KMS-11 (cell line): ENCODE results near the gene ACSL1.

ENCODE experiments used
- H2AFZ ChIP-seq: fragments of 200-600 bp; sonication (generic); 2 replicates; pipeline ENCODE4 v1.6.1; 2016; ENCODE audit warnings: antibody characterized with exemption, mixed run types, low read depth
- H3K27ac ChIP-seq: fragments of 200-600 bp; sonication (generic); 2 replicates; pipeline ENCODE4 v1.6.1; 2016; ENCODE audit warnings: mild to moderate bottlenecking, mixed run types
- H3K27me3 ChIP-seq: fragments of 200-600 bp; sonication (generic); 2 replicates; pipeline ENCODE4 v1.6.1; 2017; ENCODE audit warnings: mild to moderate bottlenecking, low read depth, mixed run types, moderate library complexity; ENCODE audit not compliant: insufficient read depth
- H3K36me3 ChIP-seq: fragments of 200-600 bp; sonication (generic); 2 replicates; pipeline ENCODE4 v1.6.1; 2017; ENCODE audit warnings: mild to moderate bottlenecking, mixed run types; ENCODE audit not compliant: insufficient read depth
- H3K4me1 ChIP-seq: fragments of 200-600 bp; sonication (generic); 2 replicates; pipeline ENCODE4 v1.6.1; 2016; ENCODE audit warnings: mild to moderate bottlenecking, low read depth, mixed run types; ENCODE audit not compliant: poor library complexity, severe bottlenecking
- H3K4me2 ChIP-seq: fragments of 200-600 bp; sonication (generic); 2 replicates; pipeline ENCODE4 v1.7.0; 2016; ENCODE audit warnings: mild to moderate bottlenecking, mixed run types
- H3K4me3 ChIP-seq: fragments of 200-600 bp; sonication (generic); IDR thresholded peaks from 2 replicates; pipeline ENCODE4 v1.6.1; 2017; ENCODE audit warnings: low read depth, low read length, mixed read lengths; ENCODE audit not compliant: insufficient read depth
- H3K79me2 ChIP-seq: fragments of 200-600 bp; sonication (generic); 2 replicates; pipeline ENCODE4 v1.6.1; 2016; ENCODE audit warnings: low read depth, mixed run types; ENCODE audit not compliant: insufficient read depth
- H3K9ac ChIP-seq: fragments of 200-600 bp; sonication (generic); 2 replicates; pipeline ENCODE4 v1.6.1; 2016; ENCODE audit warnings: mild to moderate bottlenecking, mixed run types
- H4K20me1 ChIP-seq: fragments of 200-600 bp; sonication (generic); 2 replicates; pipeline ENCODE4 v1.6.1; 2016; ENCODE audit warnings: mild to moderate bottlenecking, mixed run types; ENCODE audit not compliant: insufficient read depth
- CTCF ChIP-seq: fragments of 200-600 bp; sonication (generic); conservative IDR thresholded peaks from 2 replicates; pipeline ENCODE4 v1.6.1; 2017; ENCODE audit warnings: low read depth, mild to moderate bottlenecking, antibody characterized with exemption, low read length, moderate library complexity, mixed read lengths

Gene ACSL1

GRCh38 chr4:184798504-184798903 is 27.3 kb downstream of the ACSL1 start:
- Histone ChIP-seq H3K36me3 (no peaks in the 10 kb centered on the region), H3K9ac (no peak overlapping the region), H3K4me3 (no peak overlapping the region), H3K27me3 (no peaks in the 10 kb centered on the region), H3K4me2 (no peak overlapping the region), H3K27ac (no peak overlapping the region), H3K4me1 (no peaks in the 10 kb centered on the region), H2AFZ (no peak overlapping the region), H3K79me2 (peaks cover 3% of the 10 kb centered on the region; the same call in 1 of the 2 replicates), H4K20me1 (no peaks in the 10 kb centered on the region)
- no peak for TF ChIP-seq CTCF

- Histone ChIP-seq H3K9ac (no peak overlapping the region), H4K20me1 (no peaks in the 10 kb centered on the region), H2AFZ (no peak overlapping the region), H3K4me2 (no peak overlapping the region), H3K4me1 (no peaks in the 10 kb centered on the region), H3K27me3 (no peaks in the 10 kb centered on the region), H3K36me3 (no peaks in the 10 kb centered on the region), H3K79me2 (no peaks in the 10 kb centered on the region), H3K27ac (no peak overlapping the region), H3K4me3 (no peak overlapping the region)
- TF ChIP-seq CTCF, result no peak
Observed at GRCh38 chr4:184796906-184797305, 28.9 kb downstream of the ACSL1 start.

GRCh38 chr4:184795214-184795844 is 30.4 kb downstream of the ACSL1 start:
- Histone ChIP-seq H3K79me2 (no peaks in the 10 kb centered on the region), H3K4me3 (no peak overlapping the region), H3K4me2 (no peak overlapping the region), H3K27ac (no peak overlapping the region), H3K36me3 (no peaks in the 10 kb centered on the region), H3K27me3 (no peaks in the 10 kb centered on the region), H4K20me1 (no peaks in the 10 kb centered on the region), H3K4me1 (no peaks in the 10 kb centered on the region), H2AFZ (no peak overlapping the region), H3K9ac (no peak overlapping the region)
- no peak for TF ChIP-seq CTCF

- Histone ChIP-seq H3K36me3 (no peaks in the 10 kb centered on the region), H2AFZ (no peak overlapping the region), H3K9ac (no peak overlapping the region), H4K20me1 (no peaks in the 10 kb centered on the region), H3K27me3 (no peaks in the 10 kb centered on the region), H3K4me2 (no peak overlapping the region), H3K27ac (no peak overlapping the region), H3K79me2 (no peaks in the 10 kb centered on the region), H3K4me1 (no peaks in the 10 kb centered on the region), H3K4me3 (no peak overlapping the region)
- no peak for TF ChIP-seq CTCF
Observed at GRCh38 chr4:184794470-184794869, 31.3 kb downstream of the ACSL1 start.
